OCI-LY1 (cell line): ENCODE data around the gene SLC17A7.

ENCODE experiments used
- H2AFZ ChIP-seq: fragments of 200-600 bp; sonication (generic), shearing (Covaris generic); 2 replicates; pipeline ENCODE4 v1.6.0; 2014; ENCODE audit warnings: antibody characterized with exemption, mild to moderate bottlenecking, low read length
- H3F3A ChIP-seq: fragments of 200-600 bp; sonication (generic), shearing (Covaris generic); 2 replicates; pipeline ENCODE4 v1.6.0; 2014; ENCODE audit warnings: mild to moderate bottlenecking, antibody characterized with exemption, low read length, moderate library complexity; ENCODE audit not compliant: insufficient read depth
- H3K27ac ChIP-seq: fragments of 200-600 bp; sonication (generic); 2 replicates; pipeline ENCODE4 v1.5.1; 2014; ENCODE audit warnings: low read length, mixed run types, mild to moderate bottlenecking, low read depth; ENCODE audit not compliant: poor library complexity, severe bottlenecking
- H3K27me3 ChIP-seq: fragments of 200-600 bp; sonication (generic); 2 replicates; pipeline ENCODE4 v1.6.0; 2014; ENCODE audit warnings: antibody characterized with exemption, mild to moderate bottlenecking, low read length, moderate library complexity; ENCODE audit not compliant: insufficient read depth
- H3K36me3 ChIP-seq: fragments of 200-600 bp; sonication (generic); 2 replicates; pipeline ENCODE4 v1.6.1; 2014; ENCODE audit warnings: mild to moderate bottlenecking, antibody characterized with exemption, low read length, moderate library complexity, mixed read lengths; ENCODE audit not compliant: insufficient read depth
- H3K4me1 ChIP-seq: fragments of 200-600 bp; sonication (generic); 2 replicates; pipeline ENCODE4 v1.5.1; 2014; ENCODE audit warnings: mild to moderate bottlenecking, low read length, moderate library complexity; ENCODE audit not compliant: insufficient read depth, severe bottlenecking
- H3K4me2 ChIP-seq: fragments of 200-600 bp; sonication (generic), shearing (Covaris generic); 2 replicates; pipeline ENCODE4 v1.6.1; 2014; ENCODE audit warnings: low read length
- H3K4me3 ChIP-seq: fragments of 200-600 bp; sonication (generic); 2 replicates; pipeline ENCODE4 v1.5.1; 2014; ENCODE audit warnings: low read length, low read depth, mild to moderate bottlenecking, mixed read lengths; ENCODE audit not compliant: poor library complexity, severe bottlenecking
- H3K79me2 ChIP-seq: fragments of 200-600 bp; shearing (Covaris generic); 2 replicates; pipeline ENCODE4 v1.6.1; 2016; ENCODE audit warnings: mixed run types, low read length, mixed read lengths; ENCODE audit not compliant: insufficient read depth
- H3K9ac ChIP-seq: fragments of 200-600 bp; sonication (generic), shearing (Covaris generic); 2 replicates; pipeline ENCODE4 v1.6.1; 2014; ENCODE audit warnings: mild to moderate bottlenecking, low read length, mixed read lengths
- H3K9me2 ChIP-seq: fragments of 200-600 bp; sonication (generic), shearing (Covaris generic); 2 replicates; pipeline ENCODE4 v1.6.1; 2014; ENCODE audit warnings: low read depth, mild to moderate bottlenecking, low read length, mixed read lengths
- H3K9me3 ChIP-seq: fragments of 200-600 bp; shearing (Covaris generic); 2 replicates; pipeline ENCODE4 v1.6.1; 2014; ENCODE audit warnings: low read length, mixed read lengths
- H4K20me1 ChIP-seq: fragments of 200-600 bp; sonication (generic), shearing (Covaris generic); 2 replicates; pipeline ENCODE4 v1.6.0; 2016; ENCODE audit warnings: mild to moderate bottlenecking, low read length; ENCODE audit not compliant: insufficient read depth
- CTCF ChIP-seq: fragments of 200-600 bp; sonication (generic), shearing (Covaris generic); IDR thresholded peaks from 2 replicates; pipeline ENCODE4 v1.5.1; 2017; ENCODE audit warnings: mild to moderate bottlenecking, antibody characterized with exemption, low read length, moderate library complexity, mixed read lengths
- EZH2 ChIP-seq: fragments of 200-600 bp; sonication (generic), shearing (Covaris generic); IDR thresholded peaks from 2 replicates; pipeline ENCODE4 v1.8.0; 2017; ENCODE audit warnings: borderline replicate concordance, mixed run types, mild to moderate bottlenecking, antibody characterized with exemption, low read length, moderate library complexity, mixed read lengths

Gene SLC17A7

GRCh38 chr19:49408816-49409440, 32.4 kb downstream of the SLC17A7 start:
- no peaks in the 10 kb centered on the region for H4K20me1 ChIP-seq
- peak overlapping the region; percentile 17; the same call in 1 of the 2 replicates for H3K9ac ChIP-seq
- no peaks in the 10 kb centered on the region for H3K27me3 ChIP-seq
- H3K4me2 ChIP-seq: peak overlapping the region; percentile 53
- TF ChIP-seq CTCF: no peak
- no peak for TF ChIP-seq EZH2
- no peaks in the 10 kb centered on the region for H3K9me3 ChIP-seq
- no peaks in the 10 kb centered on the region for H3K79me2 ChIP-seq
- H3K27ac ChIP-seq: peak overlapping the region; percentile 72
- H3F3A ChIP-seq: no peaks in the 10 kb centered on the region
- H3K9me2 ChIP-seq: no peaks in the 10 kb centered on the region
- no peaks in the 10 kb centered on the region for H3K36me3 ChIP-seq
- H3K4me1 ChIP-seq: peaks cover 33% of the 10 kb centered on the region
- H2AFZ ChIP-seq: no peak overlapping the region
- peak overlapping the region; percentile 11 for H3K4me3 ChIP-seq

- H3K4me2 ChIP-seq: no peak overlapping the region
- peaks cover 46% of the 10 kb centered on the region for H3K4me1 ChIP-seq
- H4K20me1 ChIP-seq: no peaks in the 10 kb centered on the region
Measured at GRCh38 chr19:49407482-49408015, 33.8 kb downstream of the SLC17A7 start.

GRCh38 chr19:49407079-49407478, 34.2 kb downstream of the SLC17A7 start:
- no peak overlapping the region for H2AFZ ChIP-seq
- H3K79me2 ChIP-seq: no peaks in the 10 kb centered on the region
- no peak overlapping the region for H3K27ac ChIP-seq
- no peaks in the 10 kb centered on the region for H3F3A ChIP-seq
- H3K4me2 ChIP-seq: no peak overlapping the region
- H4K20me1 ChIP-seq: no peaks in the 10 kb centered on the region
- no peaks in the 10 kb centered on the region for H3K27me3 ChIP-seq
- no peak for TF ChIP-seq EZH2
- TF ChIP-seq CTCF: no peak
- H3K9me3 ChIP-seq: no peaks in the 10 kb centered on the region
- no peaks in the 10 kb centered on the region for H3K36me3 ChIP-seq
- H3K9ac ChIP-seq: no peak overlapping the region
- peaks cover 46% of the 10 kb centered on the region for H3K4me1 ChIP-seq
- no peaks in the 10 kb centered on the region for H3K9me2 ChIP-seq
- no peak overlapping the region for H3K4me3 ChIP-seq

More at GRCh38 chr19:49407482-49408015, 33.8 kb downstream of the SLC17A7 start:
- no peaks in the 10 kb centered on the region for H3K9me2 ChIP-seq
- H3K4me3 ChIP-seq: no peak overlapping the region
- no peak for TF ChIP-seq EZH2
- TF ChIP-seq CTCF: no peak
- no peak overlapping the region for H3K9ac ChIP-seq
- no peaks in the 10 kb centered on the region for H3K9me3 ChIP-seq
- H3K79me2 ChIP-seq: no peaks in the 10 kb centered on the region
- no peaks in the 10 kb centered on the region for H3K27me3 ChIP-seq
- H3K27ac ChIP-seq: no peak overlapping the region
- H3K36me3 ChIP-seq: no peaks in the 10 kb centered on the region
- no peak overlapping the region for H2AFZ ChIP-seq
- no peaks in the 10 kb centered on the region for H3F3A ChIP-seq
